ENCODE data around the gene PTPRD.

Gene PTPRD

GRCh38 chr9:8647824-8648223 is 1965.0 kb downstream of the PTPRD start:
- no peaks in the 10 kb centered on the region for H3K9me3 Mint-ChIP-seq
- DNase-seq (ENCODE audit: low spot score in 2 of 2) (no peak), ATAC-seq (no peak)
- H3K4me3 Mint-ChIP-seq: no peak overlapping the region
- no peaks in the 10 kb centered on the region for H3K4me1 Mint-ChIP-seq
- no peaks in the 10 kb centered on the region for H3K36me3 Mint-ChIP-seq
- H3K27ac Mint-ChIP-seq: no peak overlapping the region

- DNase-seq (ENCODE audit: low spot score in 2 of 2) (no peak), ATAC-seq (no peak)
- H3K4me3 Mint-ChIP-seq: no peak overlapping the region
- no peaks in the 10 kb centered on the region for H3K36me3 Mint-ChIP-seq
- no peaks in the 10 kb centered on the region for H3K9me3 Mint-ChIP-seq
- no peaks in the 10 kb centered on the region for H3K4me1 Mint-ChIP-seq
- no peak overlapping the region for H3K27ac Mint-ChIP-seq
These were observed 1968.2 kb downstream of the PTPRD start for GRCh38 chr9:8644571-8644970.

DNA sequence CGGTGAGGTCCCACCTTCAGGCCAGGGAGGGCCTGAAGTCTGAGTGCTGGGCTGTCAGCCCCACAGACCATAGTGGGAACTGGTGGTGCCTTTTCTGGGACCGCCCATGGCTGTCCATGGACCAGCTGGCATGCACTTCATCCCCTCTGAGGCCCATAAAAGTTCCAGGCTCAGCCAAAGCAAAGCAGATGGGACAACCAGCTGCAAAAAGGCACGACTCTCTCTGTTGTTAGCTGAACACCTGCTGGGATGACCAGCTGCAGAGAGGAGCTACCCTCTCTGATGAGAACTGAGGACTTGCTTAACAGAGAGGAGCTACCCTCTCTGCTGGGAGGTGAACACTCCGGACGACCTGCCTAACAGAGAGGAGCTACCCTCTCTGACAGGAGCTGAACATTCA is 1968.9 kb downstream of the PTPRD start:
- no peak for DNase-seq (ENCODE audit: low spot score in 2 of 2)
- Mint-ChIP-seq H3K4me3 (no peak overlapping the region), H3K27ac (no peak overlapping the region), H3K9me3 (no peaks in the 10 kb centered on the region), H3K4me1 (no peaks in the 10 kb centered on the region), H3K36me3 (no peaks in the 10 kb centered on the region)
- ATAC-seq: peak; percentile 41

GRCh38 chr9:8643464-8643863 is 1969.3 kb downstream of the PTPRD start:
- DNase-seq (ENCODE audit: low spot score in 2 of 2): no peak
- H3K27ac Mint-ChIP-seq: no peak overlapping the region
- no peaks in the 10 kb centered on the region for H3K9me3 Mint-ChIP-seq
- H3K4me3 Mint-ChIP-seq: no peak overlapping the region
- H3K4me1 Mint-ChIP-seq: no peaks in the 10 kb centered on the region
- ATAC-seq: peak; percentile 41
- no peaks in the 10 kb centered on the region for H3K36me3 Mint-ChIP-seq

DNA sequence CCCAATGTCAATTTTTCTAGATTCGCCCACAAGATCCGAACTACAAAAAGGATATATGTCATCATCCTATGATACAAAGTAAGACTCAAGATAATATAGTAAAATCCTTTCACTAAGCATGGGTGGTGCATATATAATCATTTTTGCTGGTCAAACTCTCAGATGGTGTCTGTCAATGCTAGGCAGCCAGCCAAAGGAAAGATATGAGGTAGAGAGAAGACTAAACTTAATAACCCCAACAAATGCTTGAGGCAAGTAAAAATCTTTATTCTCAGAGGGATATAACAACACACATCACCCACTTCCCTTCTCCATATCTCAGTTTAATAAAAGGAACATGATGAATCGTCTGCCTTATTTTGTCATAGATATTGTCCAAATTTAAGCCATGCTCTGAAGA is 1972.0 kb downstream of the PTPRD start:
- H3K9me3 Mint-ChIP-seq: no peaks in the 10 kb centered on the region
- no peak for ATAC-seq
- no peak overlapping the region for H3K4me3 Mint-ChIP-seq
- no peak overlapping the region for H3K27ac Mint-ChIP-seq
- no peaks in the 10 kb centered on the region for H3K36me3 Mint-ChIP-seq
- no peak for DNase-seq (ENCODE audit: low spot score in 2 of 2)
- H3K4me1 Mint-ChIP-seq: no peaks in the 10 kb centered on the region

DNA sequence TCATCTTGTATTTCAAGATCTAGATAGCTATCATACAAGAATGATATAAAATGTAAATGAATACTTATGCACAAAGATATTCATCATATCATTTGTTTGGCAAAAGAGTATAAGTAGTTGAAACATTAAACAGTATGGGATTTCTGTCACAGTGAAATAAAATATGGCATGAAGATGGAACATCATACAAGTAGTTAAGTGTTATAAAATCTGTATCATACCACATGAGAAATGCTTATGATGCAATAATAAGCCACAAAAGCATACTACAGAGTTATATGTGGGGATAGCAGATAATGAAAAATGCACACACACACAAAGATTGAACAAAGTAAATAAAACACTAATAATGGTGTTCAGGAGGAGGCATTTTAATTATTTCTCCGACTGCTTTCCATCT is 1975.2 kb downstream of the PTPRD start:
- Mint-ChIP-seq H3K36me3 (no peaks in the 10 kb centered on the region), H3K27ac (no peak overlapping the region), H3K9me3 (no peaks in the 10 kb centered on the region), H3K4me1 (no peaks in the 10 kb centered on the region), H3K4me3 (no peak overlapping the region)
- no peak for ATAC-seq
- DNase-seq (ENCODE audit: low spot score in 2 of 2): no peak

- no peaks in the 10 kb centered on the region for H3K36me3 Mint-ChIP-seq
- H3K9me3 Mint-ChIP-seq: no peaks in the 10 kb centered on the region
- DNase-seq (ENCODE audit: low spot score in 2 of 2) (no peak), ATAC-seq (no peak)
- no peaks in the 10 kb centered on the region for H3K4me1 Mint-ChIP-seq
- no peak overlapping the region for H3K27ac Mint-ChIP-seq
- H3K4me3 Mint-ChIP-seq: no peak overlapping the region
These were observed 1979.0 kb downstream of the PTPRD start for GRCh38 chr9:8633784-8634183.

- DNase-seq (ENCODE audit: low spot score in 2 of 2) (no peak), ATAC-seq (no peak)
- Mint-ChIP-seq H3K9me3 (no peaks in the 10 kb centered on the region), H3K27ac (no peak overlapping the region), H3K4me3 (no peak overlapping the region), H3K36me3 (no peaks in the 10 kb centered on the region), H3K4me1 (no peaks in the 10 kb centered on the region)
These were observed 1980.3 kb downstream of the PTPRD start for GRCh38 chr9:8632493-8632892.

DNA sequence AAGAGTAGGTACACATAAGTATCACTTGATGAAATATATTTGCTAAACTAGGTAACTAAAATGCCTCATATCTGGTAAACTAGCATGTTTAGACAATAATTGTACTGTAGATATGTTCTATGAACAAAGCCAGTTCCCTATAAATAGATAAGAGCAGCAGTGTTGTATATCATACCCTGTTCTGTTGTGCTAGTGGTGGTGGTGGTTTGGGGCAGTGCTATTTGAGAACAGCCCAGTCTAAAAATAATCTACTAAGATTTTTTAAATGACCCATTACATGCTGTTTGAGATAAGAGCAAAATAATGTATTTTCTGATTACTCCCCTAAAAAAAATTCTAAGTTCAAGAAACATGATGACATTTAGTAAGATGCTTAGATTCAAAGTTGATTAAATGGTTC is 1984.0 kb downstream of the PTPRD start:
- Mint-ChIP-seq H3K4me3 (no peak overlapping the region), H3K9me3 (no peaks in the 10 kb centered on the region), H3K36me3 (no peaks in the 10 kb centered on the region), H3K4me1 (no peaks in the 10 kb centered on the region), H3K27ac (no peak overlapping the region)
- DNase-seq (ENCODE audit: low spot score in 2 of 2) (no peak), ATAC-seq (no peak)

DNA sequence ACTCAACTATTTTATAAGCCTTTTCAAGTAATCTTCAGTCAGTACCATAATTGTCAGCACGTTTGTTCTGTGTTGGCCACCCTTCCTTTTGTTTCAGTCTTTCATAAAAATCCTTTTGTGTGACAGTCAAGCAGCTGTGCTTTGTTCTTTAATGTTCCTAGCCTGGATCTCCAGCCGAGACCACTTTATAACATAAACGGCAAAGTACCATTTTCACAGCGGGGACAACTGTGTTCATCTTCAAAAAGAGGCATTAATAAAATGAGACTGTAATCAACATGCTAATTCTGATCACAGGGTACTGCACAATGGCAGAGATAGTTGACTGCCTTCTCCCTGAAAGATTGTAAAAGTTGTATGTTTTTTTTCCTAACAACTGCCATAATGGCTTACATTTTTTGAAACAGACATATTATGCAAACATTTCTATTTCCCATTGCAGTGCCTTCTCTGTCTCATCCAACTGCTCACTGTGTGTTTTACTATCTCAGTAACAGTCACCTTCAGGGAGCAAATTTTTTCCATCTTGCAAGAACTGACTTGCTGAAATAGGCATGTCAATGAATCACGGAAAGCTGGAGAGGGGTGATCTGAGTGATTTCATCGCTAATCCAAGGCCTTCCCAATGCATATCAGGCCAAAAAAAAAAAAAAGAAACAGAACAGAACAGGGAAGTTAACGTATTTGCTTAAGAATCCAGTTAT is 1984.7 kb downstream of the PTPRD start:
- Mint-ChIP-seq H3K4me1 (no peaks in the 10 kb centered on the region), H3K36me3 (no peaks in the 10 kb centered on the region), H3K9me3 (no peaks in the 10 kb centered on the region), H3K4me3 (no peak overlapping the region), H3K27ac (no peak overlapping the region)
- DNase-seq (ENCODE audit: low spot score in 2 of 2) (no peak), ATAC-seq (no peak)

GRCh38 chr9:8622871-8623270 is 1989.9 kb downstream of the PTPRD start:
- Mint-ChIP-seq H3K36me3 (no peaks in the 10 kb centered on the region), H3K4me3 (no peak overlapping the region), H3K27ac (no peak overlapping the region), H3K4me1 (no peaks in the 10 kb centered on the region), H3K9me3 (no peaks in the 10 kb centered on the region)
- no peak for ATAC-seq
- DNase-seq (ENCODE audit: low spot score in 2 of 2): no peak

DNA sequence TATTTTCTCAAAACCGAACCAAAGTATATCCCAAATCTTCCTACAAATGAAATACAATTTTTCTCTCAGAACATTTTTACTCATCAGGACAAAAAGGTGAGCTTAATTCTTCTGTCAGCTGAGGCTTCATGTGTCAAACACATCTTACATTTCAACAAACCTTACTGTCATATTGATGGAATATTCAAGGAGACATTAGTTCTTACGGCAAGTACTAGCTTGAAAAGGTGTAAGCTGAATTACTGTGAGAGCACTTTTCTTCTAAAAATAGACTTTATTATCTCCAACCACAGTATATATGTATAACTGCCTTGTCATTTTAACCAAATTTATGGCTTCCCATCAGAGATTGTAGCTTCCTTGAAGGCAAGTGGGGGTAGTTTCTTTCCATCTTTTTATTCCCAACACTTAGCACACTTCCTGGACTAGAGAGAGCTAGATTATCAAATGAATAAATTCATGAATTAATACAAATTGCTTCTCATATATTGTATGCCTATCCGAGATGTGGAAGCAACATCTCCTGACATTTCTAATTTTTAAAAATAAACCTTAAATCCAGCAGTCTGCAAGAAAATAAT is 1990.5 kb downstream of the PTPRD start:
- Mint-ChIP-seq H3K9me3 (no peaks in the 10 kb centered on the region), H3K4me1 (no peaks in the 10 kb centered on the region), H3K4me3 (no peak overlapping the region), H3K27ac (no peak overlapping the region), H3K36me3 (no peaks in the 10 kb centered on the region)
- DNase-seq (ENCODE audit: low spot score in 2 of 2) (no peak), ATAC-seq (no peak)

DNA sequence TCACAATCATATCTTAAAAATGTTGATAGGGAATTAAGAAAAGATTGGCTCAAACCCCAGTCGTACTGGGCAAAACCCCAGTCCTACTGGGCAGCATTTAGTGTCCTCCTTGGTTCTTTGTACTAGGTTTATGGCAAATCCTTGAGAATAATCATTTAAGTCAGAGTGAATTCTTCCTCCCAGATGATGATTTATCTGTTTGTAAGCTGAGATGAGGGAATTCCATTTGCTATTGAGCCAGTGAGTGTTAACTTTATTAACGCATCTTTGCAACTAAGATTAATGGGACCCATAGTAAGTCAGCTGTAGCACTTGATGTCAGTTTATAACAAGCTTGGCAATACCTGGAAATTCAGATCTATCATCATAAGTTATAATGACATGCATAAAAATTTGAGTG is 1991.4 kb downstream of the PTPRD start:
- Mint-ChIP-seq H3K4me1 (no peaks in the 10 kb centered on the region), H3K27ac (no peak overlapping the region), H3K9me3 (no peaks in the 10 kb centered on the region), H3K36me3 (no peaks in the 10 kb centered on the region), H3K4me3 (no peak overlapping the region)
- ATAC-seq (no peak), DNase-seq (ENCODE audit: low spot score in 2 of 2) (no peak)

DNA sequence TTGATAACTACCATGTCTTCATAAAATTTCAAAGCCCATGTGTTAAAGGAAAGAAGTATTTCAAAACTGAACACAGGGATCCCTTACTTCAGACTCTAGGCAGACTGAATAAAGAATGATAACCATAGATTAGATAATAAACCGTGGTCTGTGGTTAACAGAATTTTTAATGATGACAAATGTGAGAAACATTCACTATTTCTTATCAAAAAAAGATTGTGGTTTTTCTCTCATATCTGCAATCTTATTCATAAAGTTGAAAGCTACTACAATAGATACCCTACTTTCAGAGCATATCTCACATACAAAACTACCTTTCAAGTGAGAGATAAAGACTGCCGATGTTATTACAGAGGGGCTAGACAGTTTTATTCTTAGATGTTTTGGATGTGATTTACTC is 1996.4 kb downstream of the PTPRD start:
- Mint-ChIP-seq H3K9me3 (no peaks in the 10 kb centered on the region), H3K4me3 (no peak overlapping the region), H3K4me1 (no peaks in the 10 kb centered on the region), H3K27ac (no peak overlapping the region), H3K36me3 (no peaks in the 10 kb centered on the region)
- ATAC-seq: no peak
- DNase-seq (ENCODE audit: low spot score in 2 of 2): no peak

- no peak for DNase-seq (ENCODE audit: low spot score in 2 of 2)
- no peaks in the 10 kb centered on the region for H3K4me1 Mint-ChIP-seq
- H3K36me3 Mint-ChIP-seq: no peaks in the 10 kb centered on the region
- ATAC-seq: no peak
- H3K9me3 Mint-ChIP-seq: no peaks in the 10 kb centered on the region
- no peak overlapping the region for H3K27ac Mint-ChIP-seq
- no peak overlapping the region for H3K4me3 Mint-ChIP-seq
These were observed 1997.8 kb downstream of the PTPRD start for GRCh38 chr9:8614926-8615440.

DNA sequence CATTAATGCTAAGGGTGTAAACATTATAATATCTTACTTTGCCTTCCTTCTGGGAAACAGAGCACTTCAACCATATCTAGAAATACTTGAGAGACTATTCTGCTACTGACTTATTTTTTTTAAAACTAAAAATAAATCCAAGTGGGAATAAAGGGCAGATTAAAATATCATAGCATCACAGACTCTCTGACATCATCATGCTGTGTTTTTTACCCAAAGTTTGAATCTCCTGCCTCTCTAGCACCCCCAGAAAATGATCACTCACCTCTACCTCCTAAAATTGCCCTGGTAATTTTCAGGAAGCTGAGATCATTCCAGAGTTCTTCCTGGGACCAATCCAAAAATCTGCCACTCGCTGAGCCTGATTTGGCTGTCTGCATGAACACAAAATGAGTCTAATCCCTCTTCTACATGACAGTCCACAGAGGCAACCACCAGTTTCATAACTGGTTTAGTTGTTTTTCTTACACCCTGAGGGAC is 1999.4 kb downstream of the PTPRD start:
- Mint-ChIP-seq H3K9me3 (no peaks in the 10 kb centered on the region), H3K36me3 (no peaks in the 10 kb centered on the region), H3K4me1 (no peaks in the 10 kb centered on the region), H3K4me3 (no peak overlapping the region), H3K27ac (no peak overlapping the region)
- DNase-seq (ENCODE audit: low spot score in 2 of 2) (no peak), ATAC-seq (no peak)

Measured in stimulated activated effector memory CD8-positive, alpha-beta T cell treated with anti-CD3 and anti-CD28 coated beads, Interleukin-12 subunit alpha, Interleukin-12 subunit beta, amount 100 ng/mL, for 72 hours (primary cell).